ENCODE data around the gene ADGRV1.
"Not testable (repeated sequence)": the region's sequence is repeated elsewhere in the genome, so short reads cannot be mapped to it uniquely, and the experiment has no call there.

The ADGRV1 gene

DNA sequence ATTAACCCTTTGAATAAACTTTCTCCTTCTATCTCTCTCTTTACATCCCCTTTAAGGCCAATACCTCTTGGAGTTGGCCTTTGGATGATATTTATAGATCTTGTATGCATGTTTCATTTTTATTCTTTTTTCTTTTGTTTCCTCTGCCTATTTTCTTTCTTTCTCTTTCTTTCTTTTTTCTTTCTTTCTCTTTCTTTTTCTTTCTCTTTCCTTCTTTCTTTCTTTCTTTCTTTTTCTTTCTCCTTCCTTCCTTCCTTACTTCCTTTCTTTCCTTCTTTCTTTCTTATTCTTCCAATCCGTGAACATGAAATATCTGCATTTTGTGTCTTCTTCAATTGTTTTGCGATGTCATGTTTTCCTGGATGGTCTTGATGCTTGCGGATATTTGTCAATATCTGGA, 276.1 kb downstream of the ADGRV1 start:
- no peak for DNase-seq

DNA sequence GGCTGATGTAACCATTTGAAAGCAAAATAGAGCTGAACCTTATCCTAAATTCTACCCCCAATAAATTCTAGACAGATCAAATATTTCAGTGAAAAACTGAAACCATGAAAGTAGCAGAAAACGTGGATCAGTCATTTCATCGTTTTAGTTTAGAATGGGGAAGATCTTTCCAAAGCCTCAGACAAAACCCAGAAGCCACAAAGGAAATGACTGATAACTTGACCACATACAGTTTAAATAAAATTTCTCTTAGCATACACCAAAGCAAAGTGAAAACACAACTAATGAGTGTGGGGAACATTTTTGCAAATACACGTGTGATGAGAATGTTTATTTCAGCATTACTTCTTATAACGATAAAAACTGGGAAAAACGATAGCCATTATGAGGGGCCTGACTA, 284.8 kb downstream of the ADGRV1 start:
- DNase-seq: no peak

DNA sequence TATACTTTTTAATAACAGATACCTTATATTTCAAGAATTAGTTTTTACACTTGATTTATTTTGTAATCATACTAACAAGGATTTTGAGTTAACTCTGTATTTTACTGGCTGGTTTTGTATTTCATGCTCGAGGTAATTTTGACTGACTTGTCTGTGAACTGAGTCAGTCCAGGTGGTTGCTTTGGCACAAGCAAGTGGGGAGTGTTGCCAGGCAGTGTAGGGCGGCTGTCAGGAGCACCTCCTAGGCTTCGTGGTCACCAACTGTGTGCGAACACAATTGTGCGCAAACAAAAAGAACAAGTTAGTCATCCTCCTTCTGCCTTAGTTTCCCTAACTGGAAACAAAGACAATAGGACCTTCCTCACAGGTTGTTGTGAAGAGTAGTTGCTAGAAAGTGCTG, 286.3 kb downstream of the ADGRV1 start:
- no peak for DNase-seq

DNA sequence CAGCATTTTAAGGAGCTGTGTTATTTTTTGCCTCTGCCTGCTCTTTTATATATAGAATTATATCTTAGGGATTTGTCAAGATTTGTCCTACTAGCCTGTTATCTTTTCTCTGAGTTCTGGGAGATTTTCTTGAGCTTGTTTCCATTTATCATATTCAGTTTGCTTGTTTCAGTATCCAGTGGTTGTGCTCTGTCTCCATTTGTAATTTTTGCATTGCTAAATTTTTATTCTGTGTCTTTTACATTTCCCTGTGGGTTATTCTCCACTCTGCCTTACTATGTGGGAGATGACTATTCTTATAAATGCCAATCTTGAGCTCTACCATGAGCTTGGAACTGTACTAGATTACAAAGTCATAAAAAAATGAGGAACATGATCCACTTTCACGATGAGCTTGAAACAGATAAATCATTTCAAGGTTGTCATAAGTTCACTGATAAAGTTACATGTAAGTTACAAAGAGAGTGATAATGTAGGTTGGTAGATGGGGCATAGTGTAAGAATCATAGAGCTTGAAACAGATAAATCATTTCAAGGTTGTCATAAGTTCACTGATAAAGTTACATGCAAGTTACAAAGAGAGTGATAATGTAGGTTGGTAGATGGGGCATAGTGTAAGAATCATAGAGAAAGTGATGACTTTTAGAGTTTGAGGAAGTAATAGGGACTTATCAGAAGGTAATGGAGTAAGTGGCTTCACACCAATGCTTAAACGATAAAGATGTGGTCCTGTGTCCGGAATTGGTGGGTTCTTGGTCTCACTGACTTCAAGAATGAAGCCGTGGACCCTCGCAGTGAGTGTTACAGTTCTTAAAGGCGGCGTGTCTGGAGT, 287.3 kb downstream of the ADGRV1 start:
- DNase-seq: no peak

DNA sequence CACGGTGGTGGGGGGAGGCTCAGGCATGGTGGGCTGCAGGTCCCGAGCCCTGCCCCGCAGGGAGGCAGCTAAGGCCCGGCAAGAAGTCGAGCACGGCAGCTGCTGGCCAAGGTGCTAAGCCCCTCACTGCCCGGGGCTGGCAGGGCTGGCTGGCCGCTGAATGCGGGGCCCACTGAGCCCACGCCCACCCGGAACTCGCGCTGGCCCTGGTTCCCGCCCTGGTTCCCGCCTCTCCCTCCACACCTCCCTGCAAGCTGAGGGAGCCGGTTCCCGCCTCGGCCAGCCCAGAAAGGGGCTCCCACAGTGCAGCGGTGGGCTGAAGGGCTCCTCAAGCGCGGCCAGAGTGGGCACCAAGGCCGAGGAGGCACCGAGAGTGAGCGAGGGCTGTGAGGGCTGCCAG, 289.0 kb downstream of the ADGRV1 start:
- not testable (repeated sequence) for DNase-seq

DNA sequence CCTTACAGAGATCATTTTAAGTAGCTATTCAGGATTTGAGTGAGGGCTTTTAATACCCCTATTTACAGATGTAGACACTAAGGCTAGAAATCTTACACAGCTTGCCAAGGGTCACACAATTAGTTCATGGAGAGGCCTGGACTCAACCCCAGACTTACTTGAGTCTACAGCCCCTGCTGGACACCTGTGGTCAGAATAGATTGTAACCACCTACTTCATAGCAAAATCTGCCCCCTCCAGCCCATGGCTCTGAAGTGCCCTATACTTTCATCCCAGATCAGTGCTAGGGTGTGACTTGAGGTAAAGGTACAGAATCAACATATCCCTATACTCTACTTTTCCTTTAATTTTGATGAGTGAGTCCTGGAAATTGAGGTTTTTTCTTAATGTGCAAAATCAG, 291.3 kb downstream of the ADGRV1 start:
- DNase-seq: no peak

DNA sequence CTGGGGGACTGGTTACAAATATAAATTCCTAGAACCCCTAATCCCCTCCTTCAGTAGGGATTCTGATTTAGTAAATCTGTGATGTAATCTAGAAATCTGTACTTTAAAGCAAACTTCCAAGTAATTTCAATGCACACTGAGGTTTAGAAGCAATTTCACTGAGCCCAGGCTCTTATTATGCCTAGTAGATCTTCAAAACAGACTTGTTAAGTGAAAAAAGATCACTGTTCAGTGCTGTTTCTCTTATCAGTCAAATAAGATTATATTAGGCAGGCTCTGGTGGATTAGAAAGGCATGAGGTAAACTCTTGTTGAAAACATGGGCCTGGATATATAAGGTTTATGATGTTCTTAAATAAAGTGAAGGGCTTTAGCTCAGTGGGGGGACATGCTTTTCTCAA, 293.9 kb downstream of the ADGRV1 start:
- DNase-seq: no peak

DNA sequence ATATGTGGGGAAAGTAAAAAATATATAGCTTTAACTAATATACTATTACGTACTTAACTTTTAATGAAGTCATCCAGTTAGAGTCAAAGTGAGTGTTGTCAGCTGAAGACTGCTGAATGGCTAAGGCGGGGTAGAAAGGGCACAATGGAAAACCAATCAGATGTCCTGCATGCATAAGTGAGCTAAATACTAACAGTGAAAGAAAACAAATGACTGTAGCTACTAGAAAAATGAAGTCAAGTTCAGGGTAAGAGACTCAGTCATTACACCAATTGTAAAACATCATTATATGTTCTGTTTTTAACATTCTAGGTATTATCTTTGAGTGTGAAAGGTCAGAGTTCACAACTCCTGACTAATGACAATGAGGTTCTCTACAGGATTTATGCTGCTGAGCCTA, 295.2 kb downstream of the ADGRV1 start:
- no peak for DNase-seq

DNA sequence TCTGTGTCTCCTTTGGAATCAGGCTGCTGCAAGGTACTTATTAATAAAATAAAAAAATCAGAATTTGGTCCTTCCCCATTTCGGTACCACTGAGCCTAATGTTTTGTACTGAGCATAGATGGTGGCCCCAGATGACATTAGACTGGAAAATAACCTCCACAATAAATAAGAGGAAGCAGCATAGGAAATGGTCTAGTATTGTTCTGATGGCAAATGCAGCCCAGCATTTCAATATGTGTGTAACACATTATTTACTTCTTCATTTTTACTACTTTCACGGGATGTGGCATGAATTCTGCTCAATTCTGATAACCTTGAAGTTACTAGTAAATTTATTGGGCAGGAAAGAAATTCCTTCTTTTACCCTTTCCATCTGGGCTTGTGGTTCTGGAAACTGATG, 295.6 kb downstream of the ADGRV1 start:
- no peak for DNase-seq

DNA sequence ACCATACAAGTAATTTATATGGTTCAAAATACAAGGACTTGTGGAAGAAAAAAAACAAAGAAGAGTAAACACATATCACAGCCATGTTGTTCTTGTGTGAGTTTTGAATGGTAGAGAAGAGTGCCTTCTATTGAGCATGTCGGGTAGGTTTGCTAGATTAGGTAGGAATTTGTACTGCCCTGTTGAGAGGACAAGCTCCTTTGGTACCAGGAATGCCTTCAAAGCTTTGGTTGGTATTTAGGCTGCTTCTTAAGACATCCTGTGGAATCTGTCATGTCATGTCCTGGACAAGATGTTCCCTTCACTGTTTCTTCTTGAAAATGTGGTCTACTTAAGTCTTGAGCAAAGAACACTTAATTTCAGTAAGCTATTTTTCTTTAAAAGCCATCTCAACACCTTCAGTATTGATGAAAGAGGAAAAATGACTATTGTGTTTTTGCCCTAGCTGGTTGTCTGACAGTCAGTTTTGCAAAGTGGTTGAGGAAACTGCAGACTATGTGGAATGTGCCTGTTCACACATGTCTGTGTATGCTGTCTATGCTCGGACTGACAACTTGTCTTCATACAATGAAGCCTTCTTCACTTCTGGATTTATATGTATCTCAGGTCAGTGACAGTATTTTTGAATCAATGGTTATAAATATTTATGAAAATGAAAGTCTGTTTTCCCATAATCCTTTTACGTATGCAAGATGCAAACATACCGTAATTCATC, 296.9 kb downstream of the ADGRV1 start:
- no peak for DNase-seq

DNA sequence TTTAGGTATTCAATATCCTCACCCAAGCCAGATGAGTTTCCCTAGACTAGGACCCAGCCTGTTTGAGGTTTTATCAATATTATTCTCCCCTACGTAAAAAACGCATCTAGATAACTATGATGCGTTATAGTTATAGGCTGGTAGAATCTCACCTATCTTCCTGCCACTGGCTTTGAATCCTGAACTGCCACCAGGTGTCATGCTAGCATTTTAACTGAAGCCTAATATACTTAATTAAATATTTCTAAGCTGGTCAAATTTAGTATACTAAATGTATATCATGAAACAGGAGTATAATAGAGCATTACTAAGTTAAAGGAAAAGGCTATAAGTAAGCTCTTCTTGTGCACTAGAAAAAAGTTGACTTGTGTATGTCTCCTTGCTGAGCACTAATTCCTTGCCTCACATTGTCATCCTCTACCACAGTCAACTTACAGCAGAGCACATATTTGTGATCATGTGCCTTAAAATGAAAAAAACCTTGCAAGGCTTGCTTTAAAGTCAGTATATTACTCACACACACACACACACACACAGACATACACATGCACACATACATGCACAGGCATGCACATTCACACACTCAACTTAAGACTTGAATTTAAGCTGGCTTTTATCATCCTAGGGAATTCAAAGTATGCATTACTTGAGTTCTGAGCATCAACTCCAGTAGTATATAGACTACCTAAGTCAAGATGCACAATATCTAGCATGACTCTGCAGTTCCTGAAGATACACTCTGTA, 303.4 kb downstream of the ADGRV1 start:
- no peak for DNase-seq

DNA sequence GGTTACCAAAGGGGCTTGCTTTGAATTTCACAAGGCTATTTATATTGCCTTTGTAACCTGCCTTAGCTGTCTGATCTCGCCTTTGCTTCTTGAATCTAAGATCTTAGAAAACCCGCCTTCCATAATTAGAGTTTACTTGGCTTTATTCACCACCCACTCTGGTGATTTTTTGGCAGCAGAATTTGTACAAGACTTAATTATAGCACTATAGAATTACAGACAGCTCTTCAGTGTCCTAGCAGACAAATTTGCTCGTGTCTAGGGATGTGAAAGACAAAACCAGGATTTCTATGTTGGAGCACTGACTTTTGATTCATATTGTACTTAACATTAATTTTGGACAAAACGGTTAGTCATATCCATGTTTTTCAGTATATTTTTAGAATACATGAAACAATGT, 306.6 kb downstream of the ADGRV1 start:
- DNase-seq: no peak

DNA sequence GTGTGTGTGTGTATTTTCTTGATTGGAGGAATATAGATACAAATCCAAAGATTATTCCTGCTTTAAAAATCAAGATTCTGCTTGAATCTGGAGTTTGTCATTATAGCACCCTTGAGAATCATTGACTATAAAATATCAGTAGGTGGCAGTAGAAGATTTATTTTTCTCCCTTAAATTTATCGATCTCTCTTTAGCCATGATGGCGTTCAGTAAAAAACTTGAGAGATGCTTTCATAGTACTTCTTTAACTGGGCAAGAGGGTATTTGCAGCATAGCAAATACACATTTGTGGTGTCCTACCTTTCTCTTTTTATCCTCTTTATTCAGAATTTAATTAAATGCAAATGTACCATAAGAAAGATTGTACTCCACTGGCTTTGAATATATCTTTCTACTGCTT, 307.7 kb downstream of the ADGRV1 start:
- peak in 1 of 2 experiments; percentile 13 for DNase-seq

DNA sequence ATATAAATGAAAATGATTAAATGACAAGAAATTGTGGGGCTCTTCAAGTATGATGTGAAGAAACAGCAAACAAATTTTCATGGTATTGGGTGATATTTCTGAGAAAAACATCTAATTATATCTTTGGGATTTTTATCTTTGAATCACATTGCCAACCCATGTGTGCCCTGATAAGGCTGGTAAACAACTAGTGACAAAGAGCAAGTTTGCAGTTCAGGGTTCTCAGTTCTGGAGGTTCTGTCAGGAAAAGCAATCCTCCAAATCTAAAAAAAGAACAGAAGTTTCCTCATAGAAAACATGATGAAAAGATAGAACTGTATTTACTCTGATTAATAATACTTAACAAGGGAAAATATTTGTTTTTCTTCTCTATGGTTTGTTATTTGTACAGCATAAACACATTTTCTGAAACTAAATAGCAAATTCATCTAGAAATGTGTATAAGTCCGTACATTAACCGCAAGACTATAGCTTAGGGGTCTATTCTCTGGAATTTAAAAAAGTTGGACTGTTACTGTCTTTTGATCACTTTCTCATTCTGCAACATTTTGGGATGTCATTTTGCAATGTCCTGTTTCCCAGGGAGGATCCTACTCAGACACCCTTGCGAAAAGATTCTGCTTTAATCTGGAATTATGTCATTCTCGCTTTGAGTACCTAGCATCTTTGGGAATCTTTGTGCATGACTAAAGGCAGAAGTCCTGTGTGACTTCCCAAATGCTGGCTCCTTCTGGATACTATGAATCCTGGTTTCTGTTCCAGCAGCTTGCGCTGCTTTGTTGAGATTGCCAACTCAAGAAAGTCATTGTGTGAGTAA, 308.5 kb downstream of the ADGRV1 start:
- no peak for DNase-seq

DNA sequence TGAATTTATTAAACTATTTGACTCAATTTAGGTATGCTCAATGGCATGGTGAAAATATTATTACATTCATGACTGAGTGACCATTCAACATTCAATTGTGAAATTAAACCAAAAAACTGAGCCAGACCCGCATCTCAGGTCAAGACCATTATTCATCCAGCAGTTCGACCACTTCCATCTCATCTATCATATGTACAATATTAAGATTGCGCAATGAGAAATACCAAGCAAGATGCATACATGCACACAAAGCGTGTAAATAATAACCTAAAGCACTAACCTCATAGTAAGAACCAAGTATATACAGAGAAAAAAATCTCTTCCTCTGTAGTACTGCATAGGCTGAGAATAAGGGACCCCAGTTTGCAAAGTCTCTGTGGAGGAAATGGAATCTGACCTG, 310.2 kb downstream of the ADGRV1 start:
- DNase-seq: no peak

DNA sequence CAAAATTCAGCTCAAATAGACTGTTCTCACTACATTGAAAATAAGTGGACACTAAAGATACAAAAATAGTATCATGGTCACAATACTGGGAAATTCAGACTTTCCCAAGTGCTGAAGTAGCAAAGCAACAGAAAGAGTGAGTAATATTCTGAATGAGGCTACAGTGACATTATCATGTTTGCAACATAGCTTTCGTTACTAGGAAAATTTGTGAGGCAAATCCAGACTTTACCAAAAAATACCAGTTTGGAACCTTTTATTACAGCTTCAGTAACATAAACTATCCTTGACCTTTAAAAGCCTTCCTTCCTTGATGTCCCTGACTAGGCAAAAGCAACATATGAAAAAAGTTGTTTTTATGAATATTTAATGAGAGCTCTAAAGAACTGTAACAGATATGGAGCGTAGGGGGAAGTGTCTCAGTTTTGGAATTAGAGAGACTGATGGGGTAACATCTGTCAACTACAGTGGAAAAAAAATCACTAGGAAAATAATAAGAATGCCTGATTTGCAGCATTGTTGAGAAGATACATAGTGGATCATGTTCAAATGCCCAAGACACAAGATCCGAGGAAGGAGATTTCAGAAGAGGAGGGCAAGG, 312.9 kb downstream of the ADGRV1 start:
- no peak for DNase-seq

DNA sequence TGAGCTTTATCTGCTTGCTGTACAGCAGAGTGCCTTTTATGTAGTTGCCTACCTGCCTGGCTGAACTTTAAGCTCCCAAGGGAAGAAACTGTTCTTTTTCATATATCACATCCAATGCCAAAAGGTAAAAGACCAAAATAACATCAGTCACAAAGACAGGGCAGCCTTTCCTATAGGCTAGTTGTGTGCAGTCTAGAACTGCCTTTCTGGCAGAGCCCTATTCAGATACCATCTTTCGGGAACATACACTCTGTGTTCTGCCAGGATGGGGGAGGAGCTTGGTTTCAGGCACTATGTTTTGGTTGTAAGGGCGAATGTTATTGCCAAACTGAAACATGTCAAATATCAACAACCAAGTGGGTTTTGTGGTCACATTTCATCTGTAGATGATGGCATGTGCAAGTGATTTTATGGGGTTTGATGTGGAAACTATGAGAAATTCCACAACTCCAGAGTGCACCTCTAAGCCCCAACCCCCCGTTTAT, 314.5 kb downstream of the ADGRV1 start:
- DNase-seq: no peak

DNA sequence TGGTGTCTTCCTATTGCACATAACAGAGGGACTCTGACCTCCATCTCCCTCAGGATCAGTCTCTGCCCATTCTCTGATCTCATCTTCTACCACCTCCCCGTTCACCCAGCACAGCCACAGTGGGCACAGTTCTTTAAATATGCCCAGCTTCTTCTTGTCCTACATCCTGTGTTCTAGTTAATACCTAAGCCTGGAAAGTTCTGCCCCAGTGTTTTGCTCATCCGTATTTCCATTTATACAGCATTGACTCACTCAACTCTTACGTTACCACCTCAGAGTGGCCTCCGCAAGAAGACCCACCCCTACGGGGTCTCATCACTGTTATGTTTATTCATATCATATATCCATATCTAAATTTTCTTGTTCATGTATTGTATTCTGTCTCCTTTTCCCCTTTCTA, 315.5 kb downstream of the ADGRV1 start:
- no peak for DNase-seq

DNA sequence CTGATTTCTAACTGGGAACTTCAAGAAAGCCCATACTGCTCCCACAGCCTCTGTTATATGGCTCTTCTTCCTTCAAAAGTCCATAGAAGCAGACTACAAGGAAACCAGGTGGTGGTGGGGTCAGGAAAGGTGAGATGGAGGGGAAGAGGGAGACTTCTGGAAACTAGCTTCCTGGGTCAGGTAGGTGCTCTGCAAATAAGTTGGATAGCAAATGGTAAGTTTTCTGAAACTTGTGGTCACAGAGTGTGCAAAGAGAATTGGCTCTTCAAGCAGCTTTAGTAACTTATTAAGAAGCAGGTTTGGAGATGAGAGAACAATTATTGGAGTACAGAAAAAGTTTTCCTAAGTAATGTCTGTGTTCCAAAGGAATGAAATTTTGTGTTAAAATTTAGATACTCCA, 316.9 kb downstream of the ADGRV1 start:
- no peak for DNase-seq

DNA sequence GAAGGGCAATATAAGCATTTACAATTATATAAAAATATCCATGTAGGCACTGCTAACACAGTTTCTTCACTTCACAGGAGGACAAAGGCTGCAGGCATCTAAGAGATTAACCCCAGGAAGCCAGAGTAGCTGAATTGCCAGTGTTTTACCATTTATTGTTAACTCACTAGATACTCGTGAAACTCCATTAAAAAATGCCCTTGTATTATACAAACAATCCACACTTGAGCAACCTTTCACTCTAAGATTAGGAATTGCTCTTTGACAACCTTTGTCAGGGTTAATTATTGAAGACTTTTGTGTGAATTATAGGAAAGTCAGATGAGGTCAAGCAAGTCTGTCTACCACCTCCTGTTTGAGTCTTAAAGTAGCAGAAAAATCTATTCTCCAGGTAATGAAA, 317.8 kb downstream of the ADGRV1 start:
- no peak for DNase-seq

DNA sequence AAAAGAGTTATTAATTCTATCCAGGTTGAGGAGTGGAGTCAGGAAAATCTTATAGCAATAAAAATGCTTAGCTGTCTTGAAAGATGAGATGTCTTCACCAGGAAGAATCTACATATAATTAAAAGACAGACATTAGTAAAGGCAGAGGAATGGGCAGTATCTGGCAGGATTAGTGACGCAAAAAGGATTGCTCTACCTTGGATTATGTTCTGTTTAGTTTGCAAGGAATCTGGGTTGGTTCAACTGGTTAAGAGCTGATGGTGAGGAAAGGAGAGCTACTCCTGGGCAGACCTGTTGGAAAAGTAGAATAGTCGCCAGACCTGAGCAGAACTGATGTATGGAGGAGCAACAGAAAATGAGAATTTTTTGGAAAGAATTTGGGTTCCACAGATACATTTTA, 318.5 kb downstream of the ADGRV1 start:
- no peak for DNase-seq

DNA sequence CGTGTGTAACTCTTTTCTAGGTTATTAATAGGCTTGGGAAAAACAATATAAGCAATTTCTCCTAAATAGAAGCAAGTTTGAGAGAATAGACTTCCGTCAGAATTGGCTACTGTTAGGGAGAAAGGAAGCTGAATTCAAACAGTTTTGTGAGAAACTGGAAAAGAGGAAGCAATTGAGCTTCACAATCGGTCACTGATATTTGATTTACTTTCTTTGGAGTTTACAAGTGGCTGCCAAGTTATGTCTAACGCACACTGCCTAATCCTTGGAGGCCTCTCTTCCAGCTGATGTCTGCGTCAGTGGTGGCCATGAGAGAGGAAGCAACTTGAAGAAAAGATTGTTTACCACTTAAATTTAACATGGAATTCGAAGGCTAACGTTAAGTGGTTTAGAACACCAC, 319.5 kb downstream of the ADGRV1 start:
- DNase-seq: no peak

All from SHP77 (cell line).